RWPE2 (cell line): ENCODE data around the gene CDK17.

Experiments used
- ATAC-seq: fragments of 200-7000 bp; cut with Tn5 transposase; 3 replicates; pipeline ENCODE4 v1.9.1; 2021; ENCODE audit warnings: low read depth
- DNase-seq: peaks from one replicate; pipeline ENCODE4 v3.0.0-alpha.2; 2020; ENCODE audit warnings: low spot score
- H3K27ac ChIP-seq: fragments of 450-650 bp; 2 replicates; pipeline ENCODE4 v1.5.1; 2017; ENCODE audit warnings: mild to moderate bottlenecking; ENCODE audit not compliant: poor library complexity, severe bottlenecking
- H3K27me3 ChIP-seq: fragments of 250-450 bp; sonication (Bioruptor Pico); 2 replicates; pipeline ENCODE4 v1.5.1; 2021; ENCODE audit warnings: mild to moderate bottlenecking, moderate library complexity; ENCODE audit not compliant: insufficient read depth, poor library complexity, severe bottlenecking
- H3K36me3 ChIP-seq: fragments of 250-450 bp; sonication (Bioruptor Pico); 2 replicates; pipeline ENCODE4 v1.5.1; 2020; ENCODE audit warnings: low read depth, mild to moderate bottlenecking, moderate library complexity
- H3K4me1 ChIP-seq: fragments of 250-450 bp; sonication (Bioruptor Pico); 2 replicates; pipeline ENCODE4 v1.5.1; 2021; ENCODE audit warnings: mild to moderate bottlenecking, moderate library complexity; ENCODE audit not compliant: insufficient read depth, poor library complexity, severe bottlenecking
- H3K4me3 ChIP-seq: fragments of 250-450 bp; sonication (Bioruptor Pico); 2 replicates; pipeline ENCODE4 v1.5.1; 2021; ENCODE audit warnings: mild to moderate bottlenecking, moderate library complexity; ENCODE audit not compliant: severe bottlenecking
- H3K9me3 ChIP-seq: fragments of 250-450 bp; sonication (Bioruptor Pico); 2 replicates; pipeline ENCODE4 v1.5.1; 2021; ENCODE audit warnings: mild to moderate bottlenecking, moderate library complexity; ENCODE audit not compliant: severe bottlenecking
- TF ChIP-seq, protein P1 (sequence below): fragments of 450-650 bp; IDR thresholded peaks from one replicate; pipeline ENCODE4 v1.5.1; 2017; ENCODE audit warnings: mild to moderate bottlenecking, moderate library complexity; ENCODE audit not compliant: poor library complexity, severe bottlenecking

Gene CDK17

DNA sequence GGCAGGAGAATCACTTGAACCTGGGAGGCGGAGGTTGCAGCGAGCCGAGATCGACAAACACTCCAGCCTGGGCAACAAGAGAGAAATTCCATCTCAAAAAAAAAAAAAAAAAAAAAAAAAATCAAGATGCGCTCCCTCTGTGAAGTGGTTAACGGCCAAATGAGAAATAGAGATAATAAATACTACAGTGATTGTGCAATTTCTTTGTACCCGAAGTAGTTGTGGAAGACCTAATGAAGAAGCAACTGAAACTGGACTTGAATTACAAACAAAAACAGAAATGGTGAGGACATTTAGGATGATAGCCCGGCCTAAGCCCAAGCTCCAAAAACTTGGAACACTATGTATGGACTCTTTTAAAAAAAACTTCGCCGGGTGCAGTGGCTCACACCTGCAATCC is 44.2 kb upstream of the CDK17 start:
- no peak for ATAC-seq
- TF ChIP-seq, protein P1, sequence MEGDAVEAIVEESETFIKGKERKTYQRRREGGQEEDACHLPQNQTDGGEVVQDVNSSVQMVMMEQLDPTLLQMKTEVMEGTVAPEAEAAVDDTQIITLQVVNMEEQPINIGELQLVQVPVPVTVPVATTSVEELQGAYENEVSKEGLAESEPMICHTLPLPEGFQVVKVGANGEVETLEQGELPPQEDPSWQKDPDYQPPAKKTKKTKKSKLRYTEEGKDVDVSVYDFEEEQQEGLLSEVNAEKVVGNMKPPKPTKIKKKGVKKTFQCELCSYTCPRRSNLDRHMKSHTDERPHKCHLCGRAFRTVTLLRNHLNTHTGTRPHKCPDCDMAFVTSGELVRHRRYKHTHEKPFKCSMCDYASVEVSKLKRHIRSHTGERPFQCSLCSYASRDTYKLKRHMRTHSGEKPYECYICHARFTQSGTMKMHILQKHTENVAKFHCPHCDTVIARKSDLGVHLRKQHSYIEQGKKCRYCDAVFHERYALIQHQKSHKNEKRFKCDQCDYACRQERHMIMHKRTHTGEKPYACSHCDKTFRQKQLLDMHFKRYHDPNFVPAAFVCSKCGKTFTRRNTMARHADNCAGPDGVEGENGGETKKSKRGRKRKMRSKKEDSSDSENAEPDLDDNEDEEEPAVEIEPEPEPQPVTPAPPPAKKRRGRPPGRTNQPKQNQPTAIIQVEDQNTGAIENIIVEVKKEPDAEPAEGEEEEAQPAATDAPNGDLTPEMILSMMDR, result no peak
- no peak overlapping the region for H3K4me3 ChIP-seq
- H3K27me3 ChIP-seq, result no peaks in the 10 kb centered on the region
- H3K4me1 ChIP-seq, result peaks cover 38% of the 10 kb centered on the region
- H3K9me3 ChIP-seq, result no peaks in the 10 kb centered on the region
- no peaks in the 10 kb centered on the region for H3K36me3 ChIP-seq
- no peak for DNase-seq
- peak overlapping the region; percentile 99 for H3K27ac ChIP-seq

DNA sequence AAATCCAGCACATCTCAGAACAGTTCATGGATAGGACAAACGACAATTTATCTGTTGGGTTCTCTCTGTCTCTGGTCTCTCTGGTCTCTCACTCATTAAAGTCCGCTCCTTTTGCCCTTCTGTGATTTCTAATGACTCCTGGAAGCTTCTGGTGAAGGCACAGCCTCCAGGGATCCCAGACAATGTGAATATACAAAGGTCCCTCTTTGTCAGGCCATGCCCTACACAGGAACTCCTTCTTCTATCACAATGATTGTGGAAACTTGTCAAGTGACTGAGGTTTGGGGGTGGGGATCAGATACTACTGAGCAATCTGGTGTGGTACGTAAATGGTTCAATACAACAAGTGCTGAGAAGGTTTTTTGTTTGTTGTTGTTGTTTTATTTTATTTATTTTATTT is 42.7 kb upstream of the CDK17 start:
- DNase-seq (no peak), ATAC-seq (no peak)
- Histone ChIP-seq H3K4me1 (peaks cover 27% of the 10 kb centered on the region), H3K27ac (no peak overlapping the region), H3K4me3 (no peak overlapping the region), H3K36me3 (no peaks in the 10 kb centered on the region), H3K27me3 (no peaks in the 10 kb centered on the region), H3K9me3 (no peaks in the 10 kb centered on the region)
- TF ChIP-seq, protein P1, result no peak

DNA sequence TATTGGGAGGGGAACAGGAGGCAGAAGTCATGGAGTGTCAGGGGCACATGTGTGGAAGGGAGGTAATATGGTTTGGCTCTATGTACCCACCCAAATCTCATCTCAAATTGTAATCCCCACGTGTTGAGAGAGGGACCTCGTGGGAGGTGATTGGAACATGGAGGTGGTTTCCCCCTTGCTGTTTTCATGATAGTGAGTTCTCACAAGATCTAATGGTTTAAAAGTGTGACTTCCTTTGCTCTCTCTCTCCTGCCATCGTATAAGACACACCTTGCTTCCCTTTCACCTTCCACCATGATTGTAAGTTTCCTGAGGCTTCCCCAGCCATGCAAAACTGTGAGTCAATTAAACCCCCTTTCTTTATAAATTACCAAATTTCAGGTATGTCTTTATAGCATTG is 41.6 kb upstream of the CDK17 start:
- no peaks in the 10 kb centered on the region for H3K9me3 ChIP-seq
- no peaks in the 10 kb centered on the region for H3K36me3 ChIP-seq
- H3K4me3 ChIP-seq, result no peak overlapping the region
- no peak overlapping the region for H3K27ac ChIP-seq
- H3K4me1 ChIP-seq, result peaks cover 19% of the 10 kb centered on the region
- DNase-seq (no peak), ATAC-seq (no peak)
- TF ChIP-seq, protein P1, result no peak
- H3K27me3 ChIP-seq, result no peaks in the 10 kb centered on the region

DNA sequence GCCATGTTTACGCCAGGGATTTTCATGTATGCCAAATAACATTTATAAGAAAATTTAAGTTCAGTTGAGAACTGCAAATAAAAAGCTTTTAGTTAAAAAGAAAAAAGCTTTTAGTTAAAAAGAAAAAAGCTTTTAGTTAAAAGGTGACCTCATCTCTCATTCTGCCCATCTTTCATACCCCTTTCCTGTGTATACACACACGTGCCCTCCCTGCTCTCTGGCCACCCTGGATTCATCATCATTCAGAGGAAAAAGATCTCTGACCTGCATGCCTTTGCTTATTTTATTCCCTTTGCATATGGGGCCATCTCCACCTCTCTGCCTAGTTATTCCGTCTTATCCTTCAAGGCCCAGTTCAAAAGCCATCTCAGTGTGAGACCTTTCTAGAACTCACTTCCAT is 38.1 kb upstream of the CDK17 start:
- Histone ChIP-seq H3K27me3 (no peaks in the 10 kb centered on the region), H3K27ac (no peak overlapping the region), H3K36me3 (no peaks in the 10 kb centered on the region), H3K9me3 (no peaks in the 10 kb centered on the region), H3K4me1 (no peaks in the 10 kb centered on the region), H3K4me3 (no peak overlapping the region)
- no peak for DNase-seq
- TF ChIP-seq, protein P1, result no peak
- no peak for ATAC-seq

DNA sequence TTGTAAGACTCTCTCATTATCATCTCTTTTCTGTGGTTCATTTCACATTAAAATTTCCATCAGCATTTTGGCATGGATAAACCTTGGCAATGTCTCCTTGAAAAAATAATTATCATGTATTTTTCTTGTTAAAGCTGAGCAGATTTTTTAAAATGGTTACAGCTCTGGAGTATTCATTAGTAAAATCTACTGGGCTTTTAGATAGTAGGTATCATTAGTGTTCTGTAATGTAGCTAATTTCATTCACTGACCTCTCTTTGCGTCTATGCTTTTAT is 36.9 kb upstream of the CDK17 start:
- DNase-seq (no peak), ATAC-seq (no peak)
- TF ChIP-seq, protein P1, result no peak
- Histone ChIP-seq H3K9me3 (no peaks in the 10 kb centered on the region), H3K4me3 (no peak overlapping the region), H3K36me3 (no peaks in the 10 kb centered on the region), H3K4me1 (no peaks in the 10 kb centered on the region), H3K27me3 (no peaks in the 10 kb centered on the region), H3K27ac (no peak overlapping the region)
